ENCODE measurements around the gene VPS54. TPM values are rescaled to one million over a fixed set of nuclear protein-coding genes. Genes with fewer than 3 reads are reported as not detected.
A peak's percentile ranks its signal among the peaks of the same experiment; 100 is the strongest.
"Not testable (repeated sequence)": the region's sequence is repeated elsewhere in the genome, so short reads cannot be mapped to it uniquely, and the experiment has no call there.

The VPS54 gene
- total RNA-seq, 1 experiment from 2014 or later, result 48.4 TPM

DNA sequence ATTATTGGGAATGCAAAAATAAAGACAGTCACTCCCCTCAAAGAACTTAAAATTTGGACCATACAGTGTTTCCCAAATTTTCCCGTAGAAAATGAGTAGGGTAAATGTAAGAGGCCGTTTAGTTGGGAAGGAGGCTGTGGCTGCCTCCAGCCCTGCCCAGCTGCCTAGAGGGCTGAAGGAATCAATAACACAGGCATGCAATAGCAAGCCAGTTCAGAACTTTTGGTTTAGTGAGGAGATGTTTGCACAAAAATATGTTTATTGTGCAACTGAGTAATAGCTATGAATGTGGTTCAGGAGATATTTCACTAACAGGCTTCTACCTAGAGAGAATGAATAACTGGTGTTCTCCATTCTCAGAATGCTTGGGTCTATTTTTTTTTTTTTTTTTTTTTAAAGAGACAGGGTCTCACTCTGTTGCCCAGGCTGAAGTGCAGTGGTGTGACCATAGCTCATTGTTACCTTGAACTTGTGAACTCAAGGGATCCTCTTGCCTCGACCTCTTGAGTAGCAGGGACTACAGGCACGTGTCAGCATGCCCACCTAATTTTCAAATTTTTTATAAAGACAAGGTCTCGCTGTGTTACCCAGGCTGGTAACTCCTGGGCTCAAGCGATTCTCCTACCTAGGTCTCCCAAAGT lies 153.9 kb downstream of the VPS54 start:
- no peak for DNase-seq
- Histone ChIP-seq H3K9me3 (replicated peaks) (no peaks in the 10 kb centered on the region), H3K36me3 (peaks cover 65% of the 10 kb centered on the region)

DNA sequence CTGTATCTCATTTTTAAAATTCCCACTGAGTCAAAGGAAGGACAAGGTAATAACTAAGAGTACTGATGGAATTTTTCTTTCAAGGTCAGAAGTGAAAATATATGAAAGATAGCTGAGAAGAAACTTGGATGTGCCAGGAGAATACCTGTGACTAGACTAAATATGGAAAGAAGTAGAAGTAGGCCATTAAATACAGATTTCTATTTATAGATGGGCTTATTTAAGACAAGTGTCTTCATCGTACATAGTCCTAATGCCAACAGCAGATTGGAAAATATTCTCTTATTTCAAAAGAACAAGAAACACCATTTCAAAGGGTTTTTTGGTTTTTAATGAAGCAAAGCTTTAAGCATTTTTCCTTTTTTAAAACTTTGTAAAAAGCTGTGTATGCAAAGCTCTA lies 155.5 kb downstream of the VPS54 start:
- no peaks in the 10 kb centered on the region for H3K4me1 ChIP-seq
- H3K27me3 ChIP-seq, result no peaks in the 10 kb centered on the region
- no peak overlapping the region for H3K27ac ChIP-seq
- H3K36me3 ChIP-seq, result peaks cover 69% of the 10 kb centered on the region
- no peaks in the 10 kb centered on the region for H3K9me3 ChIP-seq (replicated peaks)
- DNase-seq, result no peak
- H3K4me3 ChIP-seq, result no peak overlapping the region

More for the DNA sequence above, 153.9 kb downstream of the VPS54 start:
- no peaks in the 10 kb centered on the region for H3K27me3 ChIP-seq
- no peaks in the 10 kb centered on the region for H3K4me1 ChIP-seq
- no peak overlapping the region for H3K4me3 ChIP-seq
- no peak overlapping the region for H3K27ac ChIP-seq

DNA sequence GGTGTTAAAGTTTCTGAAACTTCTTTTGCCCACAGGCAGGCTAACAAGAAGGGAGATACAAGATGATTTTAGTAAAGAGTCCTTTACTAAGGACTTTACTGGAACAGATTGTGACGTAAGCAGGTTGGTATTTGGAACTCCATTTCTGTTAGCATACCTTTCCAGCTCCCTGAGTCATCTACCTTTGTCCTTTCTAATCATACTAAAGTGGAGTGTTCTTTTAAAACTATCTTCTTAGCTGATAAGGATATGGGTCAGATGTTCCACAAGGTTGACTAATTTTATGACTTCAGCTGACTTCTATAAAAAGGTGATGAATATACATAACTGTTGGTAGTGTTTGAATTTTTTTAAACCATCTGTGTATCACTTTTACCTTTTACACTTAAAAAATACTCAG lies 156.4 kb downstream of the VPS54 start:
- Histone ChIP-seq H3K36me3 (peaks cover 73% of the 10 kb centered on the region), H3K27me3 (no peaks in the 10 kb centered on the region), H3K9me3 (replicated peaks) (no peaks in the 10 kb centered on the region), H3K4me3 (no peak overlapping the region), H3K27ac (no peak overlapping the region), H3K4me1 (no peaks in the 10 kb centered on the region)
- DNase-seq, result no peak

DNA sequence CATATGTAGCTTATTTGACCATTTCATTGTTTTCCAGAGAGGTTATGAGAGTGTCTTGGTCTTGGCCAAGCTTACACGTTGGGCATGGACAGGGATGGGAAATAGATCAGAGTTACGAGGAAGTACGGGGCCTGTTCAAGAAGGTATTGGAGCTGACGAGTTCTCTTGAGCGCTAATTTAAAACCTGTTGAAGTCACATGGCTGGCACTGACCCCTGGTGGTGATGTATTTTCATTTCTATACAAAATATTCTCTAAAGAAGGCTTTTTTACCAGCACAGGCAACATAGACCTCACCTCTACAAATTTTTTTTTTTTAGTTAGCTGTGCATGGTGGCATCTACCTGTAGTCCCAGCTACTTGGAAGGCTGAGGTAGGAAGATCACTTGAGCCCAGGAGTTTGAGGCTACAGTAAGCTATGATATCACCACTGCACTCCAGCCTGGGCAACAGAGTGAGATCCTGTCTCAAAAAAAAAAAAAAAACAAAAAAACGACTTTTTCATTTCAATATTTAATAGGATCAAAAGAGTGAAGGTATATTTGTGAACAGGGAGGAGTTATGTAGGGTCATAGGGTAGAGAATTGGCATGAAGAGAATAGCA lies 157.9 kb downstream of the VPS54 start:
- H3K27ac ChIP-seq, result no peak overlapping the region
- no peak overlapping the region for H3K4me3 ChIP-seq
- H3K36me3 ChIP-seq, result peaks cover 73% of the 10 kb centered on the region
- DNase-seq, result peak; percentile 47 to 70
- no peaks in the 10 kb centered on the region for H3K27me3 ChIP-seq
- H3K9me3 ChIP-seq (replicated peaks), result no peaks in the 10 kb centered on the region
- H3K4me1 ChIP-seq, result no peaks in the 10 kb centered on the region

DNA sequence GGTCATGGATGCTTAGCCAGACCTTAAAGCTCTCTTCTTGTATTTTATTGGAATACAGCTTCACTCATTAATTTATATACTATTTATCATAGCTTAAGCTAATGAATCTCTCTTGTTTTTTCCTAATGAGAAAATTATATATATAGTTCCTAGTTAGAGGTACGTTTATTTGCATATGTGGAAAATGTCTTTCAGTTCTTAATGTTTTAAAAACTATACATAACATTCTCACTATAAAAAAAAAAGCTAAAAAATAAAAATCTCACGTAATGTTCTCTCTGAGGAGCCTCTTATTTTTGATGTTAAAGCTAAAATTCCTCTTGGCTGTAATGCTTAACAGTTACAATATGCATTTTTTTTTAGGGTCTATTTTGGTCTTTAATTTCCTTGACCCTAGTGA lies 160.9 kb downstream of the VPS54 start:
- no peak overlapping the region for H3K27ac ChIP-seq
- H3K4me1 ChIP-seq, result no peaks in the 10 kb centered on the region
- H3K4me3 ChIP-seq, result no peak overlapping the region
- peaks cover 57% of the 10 kb centered on the region for H3K36me3 ChIP-seq
- no peak for DNase-seq
- H3K27me3 ChIP-seq, result no peaks in the 10 kb centered on the region
- H3K9me3 ChIP-seq (replicated peaks), result no peaks in the 10 kb centered on the region

DNA sequence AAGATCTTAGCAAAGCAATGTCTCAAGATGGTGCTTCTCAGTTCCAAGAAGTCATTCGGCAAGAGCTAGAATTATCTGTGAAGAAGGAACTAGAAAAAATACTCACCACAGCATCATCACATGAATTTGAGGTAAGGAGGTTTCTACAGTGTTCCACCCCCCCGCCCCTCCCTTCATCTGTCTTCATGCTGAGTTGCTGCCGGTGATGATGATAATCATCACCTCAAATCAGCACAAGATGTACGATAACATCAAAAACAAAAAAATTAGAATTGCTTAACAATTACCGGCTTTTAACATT lies 163.0 kb downstream of the VPS54 start:
- no peaks in the 10 kb centered on the region for H3K27me3 ChIP-seq
- H3K36me3 ChIP-seq, result peaks cover 44% of the 10 kb centered on the region
- no peak overlapping the region for H3K4me3 ChIP-seq
- no peak for DNase-seq
- H3K4me1 ChIP-seq, result no peaks in the 10 kb centered on the region; the same call in 1 of the 2 replicates
- no peak overlapping the region for H3K27ac ChIP-seq
- no peaks in the 10 kb centered on the region for H3K9me3 ChIP-seq (replicated peaks)

DNA sequence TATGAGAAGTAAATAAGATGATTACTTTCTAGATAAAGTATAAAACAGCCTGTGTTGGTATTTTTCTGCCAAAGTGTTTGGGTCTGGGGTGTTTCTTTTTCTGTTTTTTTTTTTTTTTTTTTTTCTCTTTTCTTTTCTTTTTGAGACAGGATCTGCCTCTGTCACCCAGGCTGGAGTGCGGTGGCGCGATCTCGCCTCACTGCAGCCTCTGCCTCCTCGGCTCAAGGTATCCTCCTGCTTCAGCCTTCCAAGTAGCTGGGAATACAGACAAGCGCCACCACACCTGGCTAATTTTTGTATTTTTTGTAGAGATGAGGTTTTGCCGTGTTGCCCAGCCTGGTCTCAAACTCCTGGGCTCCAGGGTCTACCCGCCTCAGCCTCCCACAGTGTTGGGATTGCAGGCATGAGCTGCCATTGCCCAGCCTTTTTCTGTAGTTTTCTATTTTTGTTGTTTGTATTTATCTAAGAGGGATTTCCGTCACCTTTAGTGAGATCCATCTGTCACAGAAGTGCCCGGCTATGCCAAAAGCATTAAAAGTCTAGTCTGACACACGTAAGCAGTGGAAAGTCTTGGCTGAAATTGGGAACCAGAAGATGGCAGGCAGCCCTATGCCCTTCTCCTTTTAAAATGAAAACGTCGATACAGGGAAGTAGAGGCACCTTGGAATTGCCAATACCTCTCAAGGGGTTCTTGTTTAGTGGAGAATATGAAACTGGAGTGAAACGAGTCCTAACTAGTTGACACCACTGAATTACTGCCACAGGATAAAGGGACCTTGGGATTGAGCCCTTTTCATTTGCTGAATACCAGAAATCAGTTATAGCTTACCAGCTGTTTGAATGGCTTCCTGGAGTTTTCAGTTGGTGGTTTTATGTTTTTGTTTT lies 163.6 kb downstream of the VPS54 start:
- DNase-seq, result no peak
- no peak overlapping the region for H3K27ac ChIP-seq
- no peak overlapping the region for H3K4me3 ChIP-seq
- H3K4me1 ChIP-seq, result no peaks in the 10 kb centered on the region; the same call in 1 of the 2 replicates
- peaks cover 45% of the 10 kb centered on the region for H3K36me3 ChIP-seq
- no peaks in the 10 kb centered on the region for H3K27me3 ChIP-seq
- H3K9me3 ChIP-seq (replicated peaks), result no peaks in the 10 kb centered on the region

DNA sequence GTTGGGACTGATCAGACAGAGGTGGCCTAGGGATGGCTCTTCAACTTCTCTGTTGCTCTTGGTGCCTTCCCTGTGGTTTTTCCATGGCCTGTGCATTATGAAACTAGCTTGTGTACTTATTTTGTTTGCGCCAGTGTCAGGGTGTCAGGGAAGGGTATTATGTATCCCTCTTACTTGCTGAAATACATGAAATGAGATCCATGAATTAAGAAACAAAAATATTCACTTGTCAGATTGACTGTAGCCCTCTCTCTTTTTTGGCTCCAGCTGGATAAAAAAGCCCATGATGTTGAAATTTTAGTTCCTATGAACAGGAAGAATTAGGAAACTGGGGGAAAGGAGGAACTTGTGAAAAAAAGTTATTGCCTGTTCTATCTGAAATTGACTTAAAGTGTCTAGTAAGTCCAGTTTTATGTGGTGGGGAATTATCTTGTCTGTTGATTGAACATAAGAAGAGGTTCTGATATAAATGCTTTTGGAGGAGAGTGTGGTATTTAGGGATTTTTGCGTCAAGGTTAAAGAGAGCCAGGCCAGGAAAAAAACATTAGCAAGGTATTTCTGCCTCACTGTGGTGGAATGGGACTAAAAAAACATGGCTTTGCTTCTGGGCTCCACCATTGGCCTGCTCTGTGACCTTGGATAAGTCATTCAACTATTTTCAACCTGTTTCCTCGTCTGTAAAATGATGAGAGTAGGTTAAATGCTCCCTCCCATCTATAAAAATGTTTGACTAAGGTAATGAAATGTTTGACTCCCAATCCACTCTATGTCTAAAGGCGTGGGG lies 165.5 kb downstream of the VPS54 start:
- Histone ChIP-seq H3K9me3 (replicated peaks) (no peaks in the 10 kb centered on the region), H3K27ac (no peak overlapping the region), H3K4me3 (no peak overlapping the region), H3K36me3 (peaks cover 31% of the 10 kb centered on the region), H3K27me3 (no peaks in the 10 kb centered on the region), H3K4me1 (no peaks in the 10 kb centered on the region; the same call in 1 of the 2 replicates)
- no peak for DNase-seq

DNA sequence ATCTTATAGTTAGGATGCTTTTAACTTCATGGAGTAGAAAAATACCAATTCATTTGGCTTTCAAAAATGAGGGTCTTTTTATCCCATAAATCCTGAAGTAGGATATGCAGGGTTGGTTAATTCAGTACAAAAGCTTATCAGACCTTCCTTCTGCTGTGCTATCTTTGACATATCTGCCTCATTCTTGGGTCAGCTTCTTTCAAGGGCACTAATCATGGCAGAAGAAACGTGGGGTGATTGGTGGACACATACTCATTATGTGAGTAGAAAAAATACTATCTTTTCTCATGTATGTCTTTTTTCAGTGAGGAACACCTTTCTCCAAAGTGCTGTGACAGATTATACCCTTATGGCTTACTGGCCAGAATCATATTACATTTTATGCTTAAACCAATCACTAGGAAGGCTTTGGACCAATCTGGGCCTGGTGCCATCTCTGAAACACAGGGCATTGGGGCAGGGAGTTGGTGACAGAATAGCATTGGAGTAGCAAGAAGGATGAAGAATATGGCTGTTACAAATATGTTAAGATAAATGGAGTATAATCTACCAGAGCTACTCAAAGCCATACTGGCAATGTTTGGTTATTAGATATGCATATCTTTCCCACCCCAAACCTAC lies 167.4 kb downstream of the VPS54 start:
- Histone ChIP-seq H3K27ac (no peak overlapping the region), H3K9me3 (replicated peaks) (peaks cover 7% of the 10 kb centered on the region; the same call in 1 of the 2 replicates), H3K4me3 (no peak overlapping the region), H3K4me1 (no peaks in the 10 kb centered on the region; the same call in none of the 2 replicates), H3K36me3 (peaks cover 28% of the 10 kb centered on the region), H3K27me3 (no peaks in the 10 kb centered on the region)
- no peak for DNase-seq

DNA sequence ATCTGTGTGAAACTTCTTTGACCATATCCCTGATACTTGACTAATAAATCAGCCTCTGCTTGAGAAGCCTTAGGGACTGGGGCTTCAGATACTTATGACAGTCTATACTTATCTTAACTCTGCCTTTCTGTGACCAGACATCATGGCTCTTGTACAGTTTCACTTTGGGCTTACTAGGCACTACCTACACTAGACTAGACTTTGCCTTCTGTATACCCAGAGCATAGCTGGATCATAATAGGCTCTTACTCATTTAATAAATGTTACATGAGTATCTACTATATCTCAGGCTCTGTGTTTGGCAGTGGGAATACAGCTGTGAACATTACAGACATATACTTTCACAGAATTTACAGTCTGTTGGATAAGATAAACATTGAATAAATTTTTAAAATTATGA lies 168.6 kb downstream of the VPS54 start:
- no peak overlapping the region for H3K4me3 ChIP-seq
- H3K4me1 ChIP-seq, result no peaks in the 10 kb centered on the region; the same call in none of the 2 replicates
- peaks cover 10% of the 10 kb centered on the region; the same call in 1 of the 2 replicates for H3K9me3 ChIP-seq (replicated peaks)
- DNase-seq, result no peak
- H3K27ac ChIP-seq, result no peak overlapping the region
- peaks cover 25% of the 10 kb centered on the region for H3K36me3 ChIP-seq
- H3K27me3 ChIP-seq, result no peaks in the 10 kb centered on the region

DNA sequence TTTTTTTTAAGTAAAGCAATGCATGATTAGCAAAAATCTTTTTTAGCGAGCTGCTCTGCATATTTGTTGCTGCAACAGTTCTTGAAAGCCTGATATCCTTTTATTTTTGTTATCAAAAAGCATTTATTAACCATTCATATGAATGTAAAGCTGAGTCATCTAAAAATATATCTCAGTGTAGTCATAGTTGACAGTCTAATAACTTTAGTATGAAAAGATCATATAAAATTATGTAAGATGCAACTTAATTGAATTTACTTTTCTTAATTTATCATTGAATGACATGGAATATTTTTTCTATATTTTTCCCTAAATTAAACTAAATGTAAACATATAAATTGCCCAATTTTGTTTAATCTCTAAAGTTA lies 169.0 kb downstream of the VPS54 start:
- H3K36me3 ChIP-seq, result peaks cover 24% of the 10 kb centered on the region
- DNase-seq, result no peak
- H3K27me3 ChIP-seq, result no peaks in the 10 kb centered on the region
- H3K9me3 ChIP-seq (replicated peaks), result peaks cover 10% of the 10 kb centered on the region; the same call in 1 of the 2 replicates
- no peaks in the 10 kb centered on the region; the same call in none of the 2 replicates for H3K4me1 ChIP-seq
- no peak overlapping the region for H3K27ac ChIP-seq
- no peak overlapping the region for H3K4me3 ChIP-seq

DNA sequence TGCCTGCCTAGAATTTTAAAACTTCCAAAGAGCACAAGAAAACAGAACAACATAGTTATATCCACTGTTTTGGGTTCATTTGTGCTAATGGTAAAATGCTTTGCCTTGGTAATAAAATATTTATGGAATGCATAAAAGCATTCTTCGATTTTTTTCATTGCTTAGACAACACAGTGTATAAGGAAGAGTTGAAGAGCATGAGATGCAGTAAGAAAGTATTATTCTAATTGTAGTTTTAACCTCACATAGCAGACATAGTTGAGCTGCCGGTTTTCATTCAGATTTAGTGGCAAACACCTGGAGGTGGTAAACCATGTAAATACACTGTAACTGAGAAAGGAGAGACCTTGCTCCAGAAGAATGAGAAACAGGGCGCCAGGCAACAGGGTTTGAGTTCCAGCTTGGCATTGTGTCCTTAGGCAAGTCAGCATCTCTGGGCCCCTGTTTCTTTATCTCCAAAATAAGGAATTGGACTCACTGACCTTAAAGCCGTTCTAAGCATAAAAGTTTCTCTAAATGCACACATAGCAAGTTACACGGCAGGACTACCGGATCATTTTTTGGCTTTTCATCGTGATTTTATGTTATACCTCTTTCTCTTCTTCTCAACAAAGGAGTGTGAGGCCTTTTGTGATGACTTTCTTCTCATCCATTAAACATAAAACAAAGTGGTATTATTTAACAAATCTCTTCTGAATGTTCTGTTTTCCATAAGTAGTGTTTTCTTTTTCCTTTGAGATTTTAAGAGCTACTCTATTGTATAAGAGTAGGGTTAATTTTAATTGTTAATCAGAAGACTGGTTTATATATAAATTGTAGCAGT lies 169.6 kb downstream of the VPS54 start:
- Histone ChIP-seq H3K27ac (no peak overlapping the region), H3K4me3 (no peak overlapping the region), H3K4me1 (no peaks in the 10 kb centered on the region; the same call in none of the 2 replicates), H3K9me3 (replicated peaks) (peaks cover 10% of the 10 kb centered on the region; the same call in 1 of the 2 replicates), H3K36me3 (peaks cover 24% of the 10 kb centered on the region), H3K27me3 (no peaks in the 10 kb centered on the region)
- no peak for DNase-seq

DNA sequence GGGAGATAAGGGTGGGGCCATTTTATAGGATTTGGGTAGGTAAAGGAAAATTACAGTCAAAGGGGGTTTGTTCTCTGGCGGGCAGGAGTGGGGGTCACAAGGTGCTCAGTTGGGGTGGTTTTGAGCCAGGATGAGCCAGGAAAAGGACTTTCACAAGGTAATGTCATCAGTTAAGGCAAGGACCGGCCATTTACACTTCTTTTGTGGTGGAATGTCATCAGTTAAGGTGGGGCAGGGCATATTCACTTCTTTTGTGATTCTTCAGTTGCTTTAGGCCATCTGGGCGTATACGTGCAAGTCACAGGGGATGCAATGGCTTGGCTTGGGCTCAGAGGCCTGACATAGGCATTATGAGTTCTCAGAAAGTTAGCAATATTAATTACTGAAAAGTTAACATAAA lies 171.7 kb downstream of the VPS54 start:
- DNase-seq, H3K4me1 ChIP-seq, H3K27ac ChIP-seq, H3K4me3 ChIP-seq, H3K27me3 ChIP-seq: not testable (repeated sequence)
- Histone ChIP-seq H3K36me3 (peaks cover 24% of the 10 kb centered on the region), H3K9me3 (replicated peaks) (peaks cover 10% of the 10 kb centered on the region; the same call in 1 of the 2 replicates)

Measured in SJCRH30 (cell line).